K562 (cell line): ENCODE data around the gene SAPCD1. TPM values are rescaled to one million over a fixed set of nuclear protein-coding genes. Genes with fewer than 3 reads are reported as not detected.

Source experiments
- BCLAF1 ChIP-seq, 2 experiments: fragments of 450-650 bp in 1 of 2; IDR thresholded peaks; 2 replicates each; pipeline ENCODE4 v1.6.1; 2011 to 2017; ENCODE audit warnings: low read depth in 2 of 2, antibody characterized with exemption in 1 of 2, borderline replicate concordance in 1 of 2, low read length in 1 of 2, mild to moderate bottlenecking in 1 of 2, mixed read lengths in 1 of 2; ENCODE audit not compliant: control insufficient read depth in 1 of 2
- CBX3 ChIP-seq, 2 experiments: IDR thresholded peaks; 1 replicate in 1 of 2; 2 replicates in 1 of 2; pipeline ENCODE4 v1.6.1; 2012; ENCODE audit warnings: inconsistent platforms in 2 of 2, low read length in 2 of 2, borderline replicate concordance in 1 of 2, control low read depth in 1 of 2
- COPS2 ChIP-seq: fragments of 450-650 bp; conservative IDR thresholded peaks from 2 replicates; pipeline ENCODE4 v1.6.1; 2016; ENCODE audit warnings: mild to moderate bottlenecking, moderate library complexity
- E2F3 ChIP-seq: fragments of 250-450 bp; sonication (Bioruptor Pico); IDR thresholded peaks from 2 replicates; pipeline ENCODE4 v1.4.0; 2020; ENCODE audit warnings: mild to moderate bottlenecking
- E2F6 ChIP-seq, 2 experiments: IDR thresholded peaks; 2 replicates each; pipeline ENCODE4 v1.6.1; 2011; ENCODE audit warnings: borderline replicate concordance in 1 of 2, control low read depth in 1 of 2, low read depth in 1 of 2, low read length in 1 of 2, mild to moderate bottlenecking in 1 of 2, mixed read lengths in 1 of 2, moderate library complexity in 1 of 2; ENCODE audit not compliant: insufficient read depth in 1 of 2, insufficient read length in 1 of 2, poor library complexity in 1 of 2, severe bottlenecking in 1 of 2; ENCODE audit errors: extremely low read depth in 1 of 2
- GMEB1 ChIP-seq: fragments of 250-450 bp; sonication (Bioruptor Pico); IDR thresholded peaks from 2 replicates; pipeline ENCODE4 v1.4.0; 2020; ENCODE audit warnings: mild to moderate bottlenecking
- GTF2F1 ChIP-seq: IDR thresholded peaks from 2 replicates; pipeline ENCODE4 v1.6.1; 2011; ENCODE audit warnings: low read depth, low read length, improper control_type of control experiment
- KDM5B ChIP-seq: fragments of 200-600 bp; sonication (generic); IDR thresholded peaks from 2 replicates; pipeline ENCODE4 v1.6.1; 2012; ENCODE audit warnings: low read depth, mild to moderate bottlenecking, moderate library complexity, low read length, control low read depth, inconsistent platforms; ENCODE audit not compliant: insufficient replicate concordance
- KHSRP ChIP-seq: fragments of 450-650 bp; IDR thresholded peaks from 2 replicates; pipeline ENCODE4 v1.6.1; 2017
- KLF13 ChIP-seq: fragments of 450-650 bp; IDR thresholded peaks from 2 replicates; pipeline ENCODE4 v1.6.1; 2016; ENCODE audit warnings: missing genetic modification characterization, low read depth, mild to moderate bottlenecking, missing compliant biosample characterization, moderate library complexity, borderline replicate concordance
- PML ChIP-seq: IDR thresholded peaks from 2 replicates; pipeline ENCODE4 v1.6.1; 2012; ENCODE audit warnings: low read length, inconsistent platforms
- SMAD4 ChIP-seq: fragments of 250-450 bp; sonication (Bioruptor Pico); conservative IDR thresholded peaks from 2 replicates; pipeline ENCODE4 v1.8.0; 2021; ENCODE audit warnings: inconsistent platforms, mild to moderate bottlenecking, moderate library complexity
- SRSF7 ChIP-seq: fragments of 200-400 bp; formaldehyde crosslinking; optimal IDR thresholded peaks from 2 replicates; pipeline ENCODE3; 2017; ENCODE audit warnings: mild to moderate bottlenecking, low read depth, low read length
- TCF3 ChIP-seq: sonication (generic); formaldehyde crosslinking; IDR thresholded peaks from 2 replicates; pipeline ENCODE4 v1.4.0; 2020; ENCODE audit warnings: mild to moderate bottlenecking, missing genetic modification reagents
- ZNF354B ChIP-seq: fragments of 250-450 bp; sonication (Bioruptor Pico); IDR thresholded peaks from 2 replicates; pipeline ENCODE4 v1.4.0; 2020
- polyA plus RNA-seq, 8 experiments: library from polyadenylated mRNA; depleted of rRNA in 4 of 8; stranded (reverse) in 5 of 8; unstranded in 3 of 8; fragments of >200 nt; fragmentation: Nextera tagmentation in 2 of 8; fragmentation: Illumina TruSeq in 1 of 8; extraction: Ambion mirVana in 2 of 8; extraction: Trizol in 1 of 8; gene quantifications; 2 replicates each; pipeline versions ENCODE4 v1.2.1 to v1.2.3, GENCODE V29; 2011 to 2014; ENCODE audit warnings: inconsistent platforms in 1 of 8, missing spikeins in 1 of 8
- total RNA-seq, 7 experiments: library from RNA; depleted of rRNA in 6 of 7; stranded (reverse); fragments of >200 nt in 6 of 7; fragmentation: Illumina TruSeq in 2 of 7; extraction: Trizol in 2 of 7; gene quantifications; 2 replicates each; pipeline versions ENCODE4 v1.2.1 to v1.2.3, GENCODE V29; 2011 to 2021; ENCODE audit warnings: low replicate concordance in 1 of 7

The SAPCD1 gene
- total and polyA plus RNA-seq, 9 of the 15 experiments (the other 6 are each of a cell fraction or from before 2014, with no cell fraction given) = 2.6 to 30.2 (median 7.4) TPM

GRCh38 chr6:31737991-31738979 is 24.2 kb upstream of the SAPCD1 start (continued):
- TF ChIP-seq E2F3 (0 out of 2 replicates have a peak, but pooled peaks have one; percentile 18), COPS2 (no peak), ZNF354B (CRISPR knock-in tag) (no peak), E2F6 (IDR thresholded peaks at IDR 0.05; ENCODE audit: borderline replicate concordance in 1 of 2, extremely low read depth in 1 of 2, insufficient read depth in 1 of 2, insufficient read length in 1 of 2, low read depth in 1 of 2, low read length in 1 of 2, poor library complexity in 1 of 2, severe bottlenecking in 1 of 2) (peak; percentile 47 to 58), GMEB1 (CRISPR knock-in tag) (0 out of 2 replicates have a peak, but pooled peaks have one; percentile 12), TCF3 (CRISPR knock-in tag) (peak; percentile 41; the same call in 1 of the 2 replicates), KHSRP (0 out of 2 replicates have a peak, but pooled peaks have one; percentile 27), KLF13 (tag) (peak; percentile 73), BCLAF1 (IDR thresholded peaks at IDR 0.05; ENCODE audit: borderline replicate concordance in 1 of 2, control insufficient read depth in 1 of 2, low read depth in 2 of 2, low read length in 1 of 2) (no peak), SMAD4 (peak; percentile 79), GTF2F1 (peak; percentile 90; the same call in 1 of the 2 replicates), SRSF7 (no peak), CBX3 (IDR thresholded peaks at IDR 0.05; ENCODE audit: borderline replicate concordance in 1 of 2, low read length in 2 of 2) (peak in 1 of 2 experiments; percentile 84; a peak in 1 of 3 replicates), KDM5B (peak; percentile 69), PML (peak; percentile 82)
